B cell (primary cell): ENCODE results near the gene TRIM66. TPM values are rescaled to one million over a fixed set of nuclear protein-coding genes. Genes with fewer than 3 reads are reported as not detected.
A peak's percentile ranks its signal among the peaks of the same experiment; 100 is the strongest.

ENCODE experiments used
- ATAC-seq: fragments of 200-7000 bp; cut with Tn5 transposase; one replicate; pipeline ENCODE4 v1.10.0; 2021; ENCODE audit warnings: low read depth, mild to moderate bottlenecking, moderate number of reproducible peaks, moderate library complexity
- CTCF ChIA-PET: fragments of 350-600 bp; sonication (Branson Sonifier 250); formaldehyde crosslinking; loops from one replicate; lab custom pipeline; 2021; ENCODE audit warnings: antibody characterized with exemption, inconsistent platforms; lab: Charles Lee
- POLR2A ChIA-PET: fragments of 350-600 bp; sonication (Branson Sonifier 250); formaldehyde crosslinking; loops from one replicate; lab custom pipeline; 2021; ENCODE audit warnings: antibody characterized with exemption; lab: Charles Lee
- DNase-seq: peaks from one replicate; pipeline ENCODE4 v3.0.0; 2013
- H2AFZ ChIP-seq: 2 replicates; pipeline ENCODE4 v1.6.1; 2012; ENCODE audit warnings: mild to moderate bottlenecking, low read depth, low read length; ENCODE audit not compliant: insufficient read depth, poor library complexity, severe bottlenecking
- H3K27ac ChIP-seq, 2 donors: 1 replicate in 1 of 2; 2 replicates in 1 of 2; pipeline ENCODE4 v1.5.1; 2012 to 2013; ENCODE audit warnings: low read length in 2 of 2, mild to moderate bottlenecking in 2 of 2, moderate library complexity in 1 of 2
- H3K27me3 ChIP-seq, 4 experiments: fragments of 200-600 bp in 1 of 4; sonication (generic) in 1 of 4; replicated peaks in 1 of 4; 1 replicate in 2 of 4; 2 replicates in 2 of 4; pipeline versions ENCODE4 v1.6.1 to v1.7.0; 2013 to 2016; ENCODE audit warnings: low read length in 3 of 4, mild to moderate bottlenecking in 2 of 4, mixed read lengths in 1 of 4, moderate library complexity in 1 of 4; ENCODE audit not compliant: insufficient read depth in 4 of 4, control insufficient read depth in 3 of 4; ENCODE audit errors: control extremely low read depth in 1 of 4
- H3K36me3 ChIP-seq, 2 experiments: replicated peaks in 1 of 2; 1 replicate in 1 of 2; 2 replicates in 1 of 2; pipeline versions ENCODE4 v1.6.1 to v1.7.1; 2013; ENCODE audit warnings: low read length in 1 of 2; ENCODE audit not compliant: insufficient read depth in 2 of 2, control insufficient read depth in 1 of 2; ENCODE audit errors: control extremely low read depth in 1 of 2, extremely low read depth in 1 of 2
- H3K4me1 ChIP-seq, 2 donors: fragments of 200-600 bp in 1 of 2; sonication (generic) in 1 of 2; 1 replicate in 1 of 2; 2 replicates in 1 of 2; pipeline versions ENCODE4 v1.5.1 to v1.6.1; 2013 to 2017; ENCODE audit warnings: low read length in 2 of 2; ENCODE audit not compliant: control insufficient read depth in 2 of 2, insufficient read depth in 2 of 2
- H3K4me2 ChIP-seq: replicated peaks from 2 replicates; pipeline ENCODE3; 2012; ENCODE audit warnings: mild to moderate bottlenecking, low read depth, low read length; ENCODE audit not compliant: poor library complexity, severe bottlenecking
- H3K4me3 ChIP-seq, 5 experiments: fragments of 200-600 bp in 1 of 5; sonication (generic) in 1 of 5; 1 replicate in 3 of 5; 2 replicates in 2 of 5; pipeline versions ENCODE4 v1.5.1 to v1.7.0; 2011 to 2016; ENCODE audit warnings: low read length in 4 of 5, mild to moderate bottlenecking in 4 of 5, low read depth in 2 of 5, control low read depth in 1 of 5, moderate library complexity in 1 of 5; ENCODE audit not compliant: insufficient read depth in 1 of 5; ENCODE audit errors: control extremely low read depth in 1 of 5, extremely low read depth in 1 of 5
- H3K79me2 ChIP-seq: fragments of 200-600 bp; sonication (generic); one replicate; pipeline ENCODE4 v1.6.0; 2016; ENCODE audit warnings: low read length; ENCODE audit not compliant: control insufficient read depth, insufficient read depth
- H3K9ac ChIP-seq: fragments of 200-600 bp; sonication (generic); 2 replicates; pipeline ENCODE4 v1.6.1; 2017; ENCODE audit warnings: mild to moderate bottlenecking, low read length, moderate library complexity
- H3K9me3 ChIP-seq, 3 donors: one replicate each; pipeline versions ENCODE4 v1.6.1 to v1.7.1; 2013; ENCODE audit warnings: low read length in 2 of 3; ENCODE audit not compliant: control insufficient read depth in 2 of 3, insufficient read depth in 1 of 3; ENCODE audit errors: control extremely low read depth in 1 of 3
- H4K20me1 ChIP-seq: 2 replicates; pipeline ENCODE4 v1.6.0; 2012; ENCODE audit warnings: mild to moderate bottlenecking, low read length; ENCODE audit not compliant: insufficient read depth, control insufficient read depth, poor library complexity, severe bottlenecking
- H3K27ac Mint-ChIP-seq: one replicate; pipeline ENCODE4 v1.8.0; 2021; ENCODE audit warnings: mixed read lengths
- H3K27me3 Mint-ChIP-seq: one replicate; pipeline ENCODE4 v1.8.0; 2021; ENCODE audit warnings: mixed read lengths
- H3K4me1 Mint-ChIP-seq: one replicate; pipeline ENCODE4 v1.8.0; 2021; ENCODE audit warnings: mixed read lengths
- H3K4me3 Mint-ChIP-seq: one replicate; pipeline ENCODE4 v1.8.0; 2021; ENCODE audit warnings: mixed read lengths
- H3K9me3 Mint-ChIP-seq: one replicate; pipeline ENCODE4 v1.8.0; 2022; ENCODE audit warnings: mixed read lengths; ENCODE audit not compliant: insufficient read depth
- EZH2 ChIP-seq: IDR thresholded peaks from 2 replicates; pipeline ENCODE4 v1.6.1; 2012; ENCODE audit warnings: borderline replicate concordance, low read depth, mild to moderate bottlenecking, moderate library complexity, low read length; ENCODE audit not compliant: insufficient read depth, poor library complexity, severe bottlenecking
- WGBS: methylation state at CpG from one replicate; pipeline ENCODE4 v1.1.5; 2013; ENCODE audit warnings: missing lambda C conversion rate; ENCODE audit not compliant: insufficient coverage; 5-methylcytosine and 5-hydroxymethylcytosine counted together
- intact Hi-C: fragments of 100-400 bp; cut with micrococcal nuclease; formaldehyde crosslinking; loops from one replicate; pipeline ENCODE4 v1.10.0; 2022
- polyA plus RNA-seq: library from polyadenylated mRNA; depleted of rRNA; stranded (reverse); fragments of >200 nt; gene quantifications from 2 replicates; pipeline ENCODE4 v1.2.3, GENCODE V29; 2012
- total RNA-seq, 2 donors: library from RNA; stranded (reverse); fragments of 120-200 nt in 1 of 2; gene quantifications; 1 replicate in 1 of 2; 2 replicates in 1 of 2; pipeline versions ENCODE4 v1.2.3 to v1.2.4, GENCODE V29; 2013 to 2022
- TF ChIP-seq, protein P1 (sequence below): fragments of 200-600 bp; IDR thresholded peaks from one replicate; pipeline ENCODE4 v1.8.0; 2022; ENCODE audit warnings: antibody characterized with exemption, mild to moderate bottlenecking

Gene TRIM66
- total and polyA plus RNA-seq, 2 donors (not counting 1 experiment from before 2014, with no cell fraction given) = 11.1 to 21.1 TPM

DNA sequence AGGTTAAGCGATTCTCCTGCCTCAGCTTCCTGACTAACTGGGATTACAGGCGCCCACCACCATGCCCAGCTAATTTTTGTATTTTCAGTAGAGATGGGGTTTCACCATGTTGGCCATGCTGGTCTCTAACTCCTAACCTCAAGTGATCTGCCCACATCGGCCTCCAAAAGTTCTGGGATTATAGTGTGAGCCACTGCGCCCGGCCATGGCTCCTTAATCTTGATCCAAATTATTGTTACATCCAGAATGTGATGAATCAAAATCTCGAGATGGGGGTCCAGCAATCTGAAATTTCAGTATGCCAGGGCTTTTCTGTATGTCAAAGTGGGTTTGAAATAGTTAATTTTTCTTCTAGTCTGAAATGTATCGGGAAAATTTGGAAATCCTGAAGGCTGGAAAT is 3.9 kb upstream of the TRIM66 start:
- no peak overlapping the region for H3K27ac Mint-ChIP-seq
- Histone ChIP-seq H3K9ac (no peak overlapping the region), H3K4me2 (no peak overlapping the region), H3K4me3 (no peak overlapping the region), H2AFZ (no peak overlapping the region), H3K36me3 (peaks cover 3 to 32% of the 10 kb centered on the region in 2 experiments), H4K20me1 (peaks cover 7% of the 10 kb centered on the region), H3K4me1 (peaks cover 38 to 45% of the 10 kb centered on the region in 2 donors), H3K79me2 (peaks cover 29% of the 10 kb centered on the region), H3K9me3 (no peaks in the 10 kb centered on the region), H3K27ac (no peak overlapping the region), H3K27me3 (no peaks in the 10 kb centered on the region)
- ATAC-seq = no peak
- no peak for TF ChIP-seq EZH2
- TF ChIP-seq, protein P1, sequence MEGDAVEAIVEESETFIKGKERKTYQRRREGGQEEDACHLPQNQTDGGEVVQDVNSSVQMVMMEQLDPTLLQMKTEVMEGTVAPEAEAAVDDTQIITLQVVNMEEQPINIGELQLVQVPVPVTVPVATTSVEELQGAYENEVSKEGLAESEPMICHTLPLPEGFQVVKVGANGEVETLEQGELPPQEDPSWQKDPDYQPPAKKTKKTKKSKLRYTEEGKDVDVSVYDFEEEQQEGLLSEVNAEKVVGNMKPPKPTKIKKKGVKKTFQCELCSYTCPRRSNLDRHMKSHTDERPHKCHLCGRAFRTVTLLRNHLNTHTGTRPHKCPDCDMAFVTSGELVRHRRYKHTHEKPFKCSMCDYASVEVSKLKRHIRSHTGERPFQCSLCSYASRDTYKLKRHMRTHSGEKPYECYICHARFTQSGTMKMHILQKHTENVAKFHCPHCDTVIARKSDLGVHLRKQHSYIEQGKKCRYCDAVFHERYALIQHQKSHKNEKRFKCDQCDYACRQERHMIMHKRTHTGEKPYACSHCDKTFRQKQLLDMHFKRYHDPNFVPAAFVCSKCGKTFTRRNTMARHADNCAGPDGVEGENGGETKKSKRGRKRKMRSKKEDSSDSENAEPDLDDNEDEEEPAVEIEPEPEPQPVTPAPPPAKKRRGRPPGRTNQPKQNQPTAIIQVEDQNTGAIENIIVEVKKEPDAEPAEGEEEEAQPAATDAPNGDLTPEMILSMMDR = no peak
- no peaks in the 10 kb centered on the region for H3K27me3 Mint-ChIP-seq
- WGBS = 93% methylated on average over 6 of the region's 7 CpGs
- ChIA-PET CTCF (interaction anchor here (1.0 kb wide), 1 partner anchor 699 kb away, joined by 3 read pairs; the partner anchor contains the start of gene EIF3F), POLR2A (no interaction called here)
- intact Hi-C loops = loop anchor here (10.0 kb wide), 1 partner anchor 698 kb away; the partner anchor contains the start of gene IPO7
- no peak for DNase-seq
- H3K9me3 Mint-ChIP-seq = no peaks in the 10 kb centered on the region
- no peak overlapping the region for H3K4me3 Mint-ChIP-seq
- H3K4me1 Mint-ChIP-seq = peaks cover 62% of the 10 kb centered on the region

DNA sequence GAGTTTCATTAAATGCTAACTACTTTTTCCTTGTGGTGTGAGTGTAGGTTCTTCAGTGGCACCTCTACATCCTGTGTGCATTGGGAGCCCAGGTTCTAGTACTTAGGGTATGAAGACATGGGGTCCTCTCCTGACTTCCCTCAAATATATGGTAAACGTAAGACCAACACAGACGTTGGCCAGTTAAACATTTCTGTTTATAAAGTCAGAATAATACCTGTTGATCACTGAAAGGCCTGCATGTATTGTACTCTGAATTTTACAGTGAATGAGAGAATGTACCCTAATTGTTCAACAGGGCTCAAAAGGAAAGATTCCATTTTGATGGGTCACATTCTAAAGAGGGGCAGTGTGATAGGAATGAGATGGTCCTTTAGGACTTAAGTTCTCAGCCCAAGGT is 3.4 kb upstream of the TRIM66 start:
- Histone ChIP-seq H2AFZ (no peak overlapping the region), H4K20me1 (peaks cover 7% of the 10 kb centered on the region), H3K9ac (no peak overlapping the region), H3K36me3 (peaks cover 3 to 32% of the 10 kb centered on the region in 2 experiments), H3K4me2 (no peak overlapping the region), H3K4me1 (peaks cover 38 to 45% of the 10 kb centered on the region in 2 donors), H3K4me3 (no peak overlapping the region), H3K27me3 (no peaks in the 10 kb centered on the region), H3K79me2 (peaks cover 29% of the 10 kb centered on the region), H3K27ac (no peak overlapping the region), H3K9me3 (no peaks in the 10 kb centered on the region)
- H3K27ac Mint-ChIP-seq = peak overlapping the region; percentile 6
- no CpG with 5 or more reads among the region's 2 CpGs for WGBS
- ChIA-PET POLR2A (no interaction called here), CTCF (no interaction called here)
- no peak for ATAC-seq
- DNase-seq = no peak
- peaks cover 63% of the 10 kb centered on the region for H3K4me1 Mint-ChIP-seq
- intact Hi-C loops = loop anchor here (10.0 kb wide), 1 partner anchor 699 kb away; the partner anchor contains the start of gene IPO7
- H3K27me3 Mint-ChIP-seq = no peaks in the 10 kb centered on the region
- no peak overlapping the region for H3K4me3 Mint-ChIP-seq
- TF ChIP-seq EZH2 = no peak
- TF ChIP-seq, protein P1 = no peak
- no peaks in the 10 kb centered on the region for H3K9me3 Mint-ChIP-seq
